ENCODE results near the gene HSD11B2. TPM values are rescaled to one million over a fixed set of nuclear protein-coding genes. Genes with fewer than 3 reads are reported as not detected.

HSD11B2 gene
- total RNA-seq, 1 experiment from 2014 or later = 33.5 TPM

DNA sequence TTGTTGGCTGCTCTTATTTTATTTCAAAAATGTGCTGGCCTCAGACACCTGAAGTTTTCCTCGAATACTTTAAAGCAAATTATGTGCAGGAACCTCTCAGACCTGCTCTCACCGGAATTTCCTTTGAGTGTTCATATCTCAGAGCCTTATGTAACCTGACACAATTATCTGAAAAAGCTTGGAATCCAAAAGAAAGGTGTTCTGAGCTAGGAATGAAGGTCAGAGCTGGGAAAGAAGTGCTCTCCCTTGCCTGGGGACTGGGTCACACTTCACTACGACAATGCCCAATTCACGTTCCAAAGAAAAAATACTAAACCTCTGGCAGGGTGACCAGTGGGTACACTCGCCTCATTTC is 6.7 kb upstream of the HSD11B2 start:
- no peak overlapping the region for H2BK12ac ChIP-seq (ENCODE audit: insufficient read length, low read depth, low read length)
- peak overlapping the region; percentile 43 for H3K18ac ChIP-seq (ENCODE audit: insufficient read length, low read depth, low read length)
- peak overlapping the region; percentile 32 for H2BK5ac ChIP-seq (ENCODE audit: insufficient read length, low read length)
- no peaks in the 10 kb centered on the region for H4K20me1 ChIP-seq (ENCODE audit: control insufficient read depth, insufficient read depth, insufficient read length)
- peaks cover 29% of the 10 kb centered on the region for H3K4me1 ChIP-seq (ENCODE audit: insufficient read depth, low read length)
- no peak for DNase-seq
- no peak overlapping the region for H4K8ac ChIP-seq (replicated peaks; ENCODE audit: insufficient read length, low read depth, low read length)
- H2BK20ac ChIP-seq (ENCODE audit: low read depth, low read length, poor library complexity, severe bottlenecking) = no peak overlapping the region
- no peak overlapping the region for H2AK5ac ChIP-seq (ENCODE audit: insufficient read length, low read length)
- no peak overlapping the region for H3K9ac ChIP-seq (ENCODE audit: extremely low read depth, insufficient read length, low read length)
- peaks cover 67 to 72% of the 10 kb centered on the region in 2 experiments for H3K4me1 Mint-ChIP-seq
- no peak overlapping the region for H4K91ac ChIP-seq (ENCODE audit: insufficient read length, low read depth, low read length)
- no peaks in the 10 kb centered on the region for H3K23me2 ChIP-seq (ENCODE audit: insufficient read length, low read depth, low read length, poor library complexity, severe bottlenecking)
- no peak overlapping the region for H2AFZ ChIP-seq (ENCODE audit: low read length)
- peak overlapping the region; percentile 49 to 67; a peak in 4 of 5 replicates for H3K4me3 Mint-ChIP-seq
- no peaks in the 10 kb centered on the region for H3K9me3 ChIP-seq (ENCODE audit: control insufficient read depth, low read depth, low read length)
- H2BK120ac ChIP-seq (ENCODE audit: low read depth, low read length, poor library complexity, severe bottlenecking) = no peak overlapping the region
- H3K27ac ChIP-seq (ENCODE audit: insufficient read length, low read depth, low read length) = peak overlapping the region; percentile 89
- WGBS (ENCODE audit: extremely low coverage, insufficient read length, low lambda C conversion rate) = no CpG with 5 or more reads among the region's 5 CpGs
- no peak overlapping the region for H3K56ac ChIP-seq (ENCODE audit: insufficient read length, low read depth, low read length)
- H3K4ac ChIP-seq (ENCODE audit: low read depth, low read length) = no peak overlapping the region
- peaks cover 2 to 5% of the 10 kb centered on the region in 2 experiments; a peak in 3 of 5 replicates for H3K9me3 Mint-ChIP-seq
- TF ChIP-seq, protein P1, sequence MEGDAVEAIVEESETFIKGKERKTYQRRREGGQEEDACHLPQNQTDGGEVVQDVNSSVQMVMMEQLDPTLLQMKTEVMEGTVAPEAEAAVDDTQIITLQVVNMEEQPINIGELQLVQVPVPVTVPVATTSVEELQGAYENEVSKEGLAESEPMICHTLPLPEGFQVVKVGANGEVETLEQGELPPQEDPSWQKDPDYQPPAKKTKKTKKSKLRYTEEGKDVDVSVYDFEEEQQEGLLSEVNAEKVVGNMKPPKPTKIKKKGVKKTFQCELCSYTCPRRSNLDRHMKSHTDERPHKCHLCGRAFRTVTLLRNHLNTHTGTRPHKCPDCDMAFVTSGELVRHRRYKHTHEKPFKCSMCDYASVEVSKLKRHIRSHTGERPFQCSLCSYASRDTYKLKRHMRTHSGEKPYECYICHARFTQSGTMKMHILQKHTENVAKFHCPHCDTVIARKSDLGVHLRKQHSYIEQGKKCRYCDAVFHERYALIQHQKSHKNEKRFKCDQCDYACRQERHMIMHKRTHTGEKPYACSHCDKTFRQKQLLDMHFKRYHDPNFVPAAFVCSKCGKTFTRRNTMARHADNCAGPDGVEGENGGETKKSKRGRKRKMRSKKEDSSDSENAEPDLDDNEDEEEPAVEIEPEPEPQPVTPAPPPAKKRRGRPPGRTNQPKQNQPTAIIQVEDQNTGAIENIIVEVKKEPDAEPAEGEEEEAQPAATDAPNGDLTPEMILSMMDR (conservative IDR thresholded peaks at IDR 0.05) = no peak
- H3K27me3 ChIP-seq (ENCODE audit: insufficient read depth, low read length) = no peaks in the 10 kb centered on the region; the same call in 1 of the 2 replicates
- H3T11ph ChIP-seq (ENCODE audit: low read length) = peak overlapping the region; percentile 41
- no peaks in the 10 kb centered on the region for H3K79me1 ChIP-seq (ENCODE audit: insufficient read depth, low read depth, low read length, poor library complexity, severe bottlenecking)
- no peak overlapping the region for H3K23ac ChIP-seq (ENCODE audit: insufficient read length, low read depth, low read length)
- peak overlapping the region; percentile 6; the same call in 1 of the 2 replicates for H3K14ac ChIP-seq (ENCODE audit: insufficient read depth, low read length)
- H3K4me2 ChIP-seq (ENCODE audit: insufficient read depth, insufficient read length, low read length) = peak overlapping the region; percentile 81
- H3K79me2 ChIP-seq (ENCODE audit: insufficient read depth, low read length) = no peaks in the 10 kb centered on the region
- no peak overlapping the region for H4K5ac ChIP-seq (ENCODE audit: insufficient read length, low read depth, low read length)
- no peak overlapping the region for H2BK15ac ChIP-seq (ENCODE audit: low read depth, low read length)
- peaks cover 0 to 4% (median 2%) of the 10 kb centered on the region in 3 experiments; a peak in 2 of 7 replicates for H3K36me3 Mint-ChIP-seq (ENCODE audit: insufficient read depth in 1 of 3, low read depth in 3 of 3)
- H3K27me3 Mint-ChIP-seq (ENCODE audit: low read depth) = peaks cover 5% of the 10 kb centered on the region
- H3K27ac Mint-ChIP-seq = peak overlapping the region; percentile 84 to 95 (median 88); a peak in 6 of 7 replicates

Data from H9 (cell line).